NCI-H1417 treated with DMSO at 0.1 percent for 48 hours (cell line): ENCODE measurements around the gene OTX1.
"Not testable (repeated sequence)": the region's sequence is repeated elsewhere in the genome, so short reads cannot be mapped to it uniquely, and the experiment has no call there.

ENCODE experiments used
- DNase-seq: peaks from one replicate; lab custom pipeline; 2025; lab: John Stamatoyannopoulos, UW

The OTX1 gene

GRCh38 chr2:63058921-63059792 is 8.5 kb downstream of the OTX1 start:
- no peak for DNase-seq

DNA sequence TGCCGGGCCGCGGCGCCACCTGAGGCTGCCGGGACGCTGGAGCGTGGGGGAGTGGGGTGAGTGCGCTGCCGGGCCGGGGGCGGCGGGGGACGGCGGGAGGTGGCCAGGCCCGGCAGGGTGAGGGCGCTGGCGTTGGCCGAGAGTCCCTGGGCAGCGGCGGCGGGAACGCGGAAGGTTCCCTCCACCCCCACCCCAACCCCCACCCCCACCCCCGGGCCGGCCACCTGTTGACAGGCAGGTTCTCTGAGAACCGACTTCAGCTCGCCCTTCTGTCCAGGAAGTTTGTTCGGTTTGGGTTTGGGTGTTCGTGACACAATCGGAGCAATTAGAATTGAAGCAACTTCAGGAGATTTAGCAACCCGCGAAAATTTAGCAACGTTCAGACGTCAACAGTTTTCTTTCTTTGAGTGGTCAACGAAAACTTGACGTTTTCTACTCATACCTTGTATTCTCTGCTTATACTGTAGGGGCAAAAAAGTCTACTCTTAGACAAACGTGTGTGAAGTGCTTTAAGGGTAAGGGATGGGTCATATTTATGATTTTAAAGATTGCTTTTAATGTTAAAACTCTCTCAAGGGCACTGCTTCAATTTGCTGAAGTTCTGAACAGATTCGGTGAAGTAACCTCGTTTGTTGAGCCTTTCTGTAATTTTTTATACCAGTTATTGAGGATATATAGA is 9.3 kb downstream of the OTX1 start:
- no peak for DNase-seq

DNA sequence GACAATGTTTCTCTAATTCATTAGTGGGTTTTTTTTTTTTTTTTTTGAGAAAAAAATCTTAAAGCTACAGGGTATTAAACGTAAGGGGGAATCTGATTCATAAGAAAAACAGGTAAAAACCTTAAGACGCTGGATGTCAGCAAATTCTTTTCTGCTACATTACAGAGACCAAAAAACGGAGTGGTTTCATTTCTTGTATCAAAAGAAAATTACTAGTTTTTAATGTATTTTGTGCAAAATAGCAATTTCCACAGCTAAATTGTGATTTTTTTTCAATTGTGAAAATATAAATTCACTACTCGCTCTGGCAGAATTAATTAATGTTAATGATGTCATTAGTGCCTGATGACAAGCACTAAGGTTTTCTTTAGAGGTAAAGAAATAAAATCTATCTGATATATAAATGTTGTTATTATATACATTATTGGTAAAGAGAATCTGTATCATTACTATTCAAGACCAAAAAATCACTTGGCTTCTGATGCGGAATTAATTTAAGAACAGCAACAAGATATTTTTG is 9.9 kb downstream of the OTX1 start:
- DNase-seq = no peak

GRCh38 chr2:63064197-63064596 is 13.6 kb downstream of the OTX1 start:
- DNase-seq = no peak

DNA sequence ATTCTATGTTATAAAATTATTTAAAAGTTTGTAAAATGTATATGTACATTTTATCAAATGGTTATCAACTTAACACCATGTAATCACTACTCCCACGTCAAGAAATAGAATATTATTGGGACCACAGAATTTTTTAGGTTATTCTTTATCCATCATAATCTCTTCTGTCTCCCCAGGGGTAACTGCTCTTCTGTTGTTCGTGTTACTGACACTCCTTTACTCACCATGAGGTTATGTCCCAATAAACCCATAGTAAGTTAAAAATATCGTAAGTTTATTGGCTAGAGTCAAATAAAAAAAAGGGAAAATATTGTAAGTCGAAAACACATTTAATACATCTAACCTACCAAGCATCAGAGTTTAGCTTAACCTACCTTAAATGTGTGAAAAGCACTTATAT is 14.0 kb downstream of the OTX1 start:
- no peak for DNase-seq

GRCh38 chr2:63066265-63066664 is 15.6 kb downstream of the OTX1 start:
- DNase-seq = no peak

- no peak for DNase-seq
Measured at GRCh38 chr2:63066838-63067237, 16.2 kb downstream of the OTX1 start.

DNA sequence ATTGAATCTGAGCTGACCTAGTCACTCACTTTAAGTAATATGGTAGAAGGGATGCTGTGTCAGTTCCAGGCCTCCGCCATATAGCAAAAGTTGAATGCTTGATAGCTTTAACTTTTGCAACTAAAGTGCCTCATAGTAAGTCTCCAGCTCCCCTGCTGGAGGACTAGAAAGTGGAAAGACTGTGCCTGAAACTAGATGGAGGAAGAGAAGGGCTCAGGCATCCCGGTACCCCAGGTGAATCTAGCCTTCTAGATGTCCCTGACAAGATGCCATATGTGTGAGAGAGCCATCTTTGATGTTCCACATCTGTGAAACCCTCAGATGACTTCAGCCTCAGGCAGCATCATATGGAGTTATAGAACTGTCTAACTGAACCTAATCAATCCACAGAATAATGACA is 21.0 kb downstream of the OTX1 start:
- DNase-seq = no peak

- DNase-seq = no peak
Measured at GRCh38 chr2:63073994-63074393, 23.4 kb downstream of the OTX1 start.

DNA sequence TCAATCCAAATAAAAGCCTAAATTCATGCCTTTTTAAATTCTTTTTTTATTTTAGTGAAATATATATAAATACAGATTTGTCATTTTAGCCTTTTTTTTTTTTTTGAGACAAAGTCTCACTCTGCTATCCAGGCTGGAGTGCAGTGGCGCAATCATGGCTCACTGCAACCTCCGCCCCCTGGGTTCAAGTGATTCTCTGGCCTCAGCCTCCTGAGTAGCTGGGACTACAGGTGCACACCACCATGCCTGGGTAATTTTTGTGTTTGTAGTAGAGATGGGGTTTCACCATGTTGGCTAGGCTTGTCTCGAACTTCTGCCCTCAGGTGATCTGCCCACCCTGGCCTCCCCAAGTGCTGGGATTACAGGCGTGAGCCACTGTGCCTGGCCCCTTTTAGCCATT is 23.8 kb downstream of the OTX1 start:
- not testable (repeated sequence) for DNase-seq

GRCh38 chr2:63078852-63079606 is 28.4 kb downstream of the OTX1 start:
- DNase-seq = no peak

DNA sequence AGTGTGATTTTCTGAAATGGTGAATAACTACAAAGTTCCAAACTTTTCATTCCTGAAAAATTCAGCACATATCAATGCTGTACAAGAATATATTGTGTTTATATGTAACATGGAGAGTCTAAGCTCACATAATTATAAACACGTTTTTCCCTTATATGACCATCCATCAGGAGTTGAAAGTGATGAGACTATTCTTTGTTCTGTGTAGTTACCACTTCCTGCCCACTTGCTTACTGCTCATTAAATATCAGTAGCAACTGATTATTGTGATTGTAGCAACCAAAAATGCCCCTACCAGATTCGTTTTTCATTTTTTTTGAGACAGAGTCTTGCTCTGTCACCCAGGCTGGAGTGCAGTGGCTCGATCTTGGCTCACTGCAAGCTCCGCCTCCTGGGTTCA is 30.8 kb downstream of the OTX1 start:
- DNase-seq = no peak

DNA sequence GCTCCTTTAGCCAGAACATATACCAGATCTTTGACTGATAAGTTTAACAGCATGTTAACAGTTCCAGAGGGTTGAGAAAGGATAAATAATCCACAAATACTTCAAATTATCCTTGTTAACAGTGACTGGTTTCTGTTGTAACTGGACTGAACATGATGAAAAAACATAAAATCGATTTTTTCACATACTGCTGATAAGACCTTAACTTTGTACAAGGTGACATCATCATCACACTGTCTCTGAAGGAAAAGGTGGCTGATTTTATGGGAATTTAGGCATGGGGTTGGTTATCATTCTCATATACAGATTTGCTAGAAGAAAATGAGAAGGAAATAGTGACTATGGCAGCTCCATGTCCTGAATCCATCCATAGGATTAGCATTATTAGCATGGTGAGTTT is 36.1 kb downstream of the OTX1 start:
- DNase-seq = no peak

- no peak for DNase-seq
Measured at GRCh38 chr2:63092401-63092800, 41.8 kb downstream of the OTX1 start.

GRCh38 chr2:63092857-63093256 is 42.2 kb downstream of the OTX1 start:
- DNase-seq = no peak

DNA sequence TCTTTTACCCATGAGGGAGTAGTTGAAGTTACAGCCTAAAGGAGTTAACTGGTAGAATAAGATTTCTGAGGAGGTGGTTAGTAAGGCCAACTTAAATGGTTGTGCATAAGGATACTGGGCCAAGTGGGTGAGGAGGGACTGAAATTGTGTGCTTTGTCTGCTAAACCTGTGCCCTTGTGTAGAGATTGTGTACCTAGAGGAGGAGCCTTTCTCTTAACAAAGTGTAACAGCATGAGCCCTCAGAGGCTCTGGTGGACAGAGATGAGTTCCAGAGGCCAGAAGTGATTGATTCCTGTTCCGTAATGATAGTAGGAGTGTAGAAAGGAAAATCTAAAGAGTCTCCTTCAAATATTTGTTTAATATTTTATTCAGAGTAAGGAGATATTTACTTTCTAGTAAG is 42.9 kb downstream of the OTX1 start:
- DNase-seq = no peak

- DNase-seq = no peak
Measured at GRCh38 chr2:63096491-63096890, 45.9 kb downstream of the OTX1 start.

GRCh38 chr2:63099032-63099431 is 48.4 kb downstream of the OTX1 start:
- DNase-seq = no peak

- DNase-seq = no peak
Measured at GRCh38 chr2:63101954-63102353, 51.3 kb downstream of the OTX1 start.

DNA sequence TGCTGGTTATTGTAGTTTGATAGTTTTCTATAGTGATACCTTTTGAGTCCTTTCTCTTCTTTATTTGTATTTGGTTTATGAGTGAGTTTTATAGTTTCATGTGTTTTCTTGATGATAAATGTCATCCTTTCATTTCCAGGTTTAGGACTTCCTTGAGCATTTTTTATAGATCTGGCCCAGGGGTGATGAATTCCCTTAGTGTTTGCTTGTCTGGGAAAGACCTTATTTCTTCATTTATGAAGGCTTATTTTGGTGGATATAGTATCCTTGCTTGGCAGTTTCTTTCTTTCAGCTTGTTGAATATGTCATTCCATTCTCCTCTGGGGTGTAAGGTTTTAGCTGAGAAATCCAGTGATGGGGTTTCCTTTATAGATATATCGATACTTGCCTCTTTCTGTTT is 53.9 kb downstream of the OTX1 start:
- DNase-seq = no peak
